H1 (cell line): ENCODE measurements around the gene ANP32D. TPM values are rescaled to one million over a fixed set of nuclear protein-coding genes. Genes with fewer than 3 reads are reported as not detected.

ENCODE experiments used
- CTCF ChIA-PET: fragments of 300-600 bp; sonication (Branson Sonifier 250); formaldehyde crosslinking; loops from one replicate; lab custom pipeline; 2021; ENCODE audit not compliant: partially characterized antibody; lab: Charles Lee
- POLR2A ChIA-PET: fragments of 300-600 bp; sonication (Branson Sonifier 250); formaldehyde crosslinking; loops from one replicate; lab custom pipeline; 2021; ENCODE audit warnings: inconsistent platforms; ENCODE audit not compliant: partially characterized antibody; lab: Charles Lee
- DNase-seq, 2 experiments: peaks; one replicate each; pipeline versions ENCODE4 v3.0.0 to v3.0.0-alpha.2; 2010 to 2022; ENCODE audit warnings: low spot score in 2 of 2, low read depth in 1 of 2, mixed read lengths in 1 of 2
- FAIRE-seq: peaks from 2 replicates; lab custom pipeline; 2011; peaks lifted over from hg19 to GRCh38; lab: Jason Lieb, UNC
- H2AFZ ChIP-seq: 2 replicates; pipeline ENCODE4 v1.8.1; 2012; ENCODE audit warnings: low read length, inconsistent platforms
- H2AK5ac ChIP-seq: 2 replicates; pipeline ENCODE4 v1.6.1; 2013; ENCODE audit warnings: low read depth, low read length
- H2BK120ac ChIP-seq: replicated peaks from 2 replicates; pipeline ENCODE3; 2013; ENCODE audit warnings: low read depth, low read length, inconsistent platforms
- H2BK12ac ChIP-seq: 2 replicates; pipeline ENCODE4 v1.6.1; 2013; ENCODE audit warnings: low read depth, low read length
- H2BK15ac ChIP-seq: 2 replicates; pipeline ENCODE4 v1.6.1; 2013; ENCODE audit warnings: low read length
- H2BK20ac ChIP-seq: 2 replicates; pipeline ENCODE4 v1.6.1; 2013; ENCODE audit warnings: low read length
- H2BK5ac ChIP-seq: 2 replicates; pipeline ENCODE4 v1.6.1; 2013; ENCODE audit warnings: low read depth, low read length
- H3K14ac ChIP-seq: 2 replicates; pipeline ENCODE4 v1.6.1; 2013; ENCODE audit warnings: inconsistent platforms; ENCODE audit not compliant: insufficient read length
- H3K18ac ChIP-seq: 2 replicates; pipeline ENCODE4 v1.6.1; 2013; ENCODE audit warnings: low read length; ENCODE audit errors: extremely low read depth
- H3K23ac ChIP-seq: 2 replicates; pipeline ENCODE4 v1.6.1; 2013; ENCODE audit warnings: inconsistent platforms; ENCODE audit not compliant: insufficient read length
- H3K23me2 ChIP-seq: 2 replicates; pipeline ENCODE4 v1.6.1; 2013; ENCODE audit warnings: low read depth, low read length
- H3K27ac ChIP-seq: 2 replicates; pipeline ENCODE4 v1.6.1; 2011; ENCODE audit warnings: low read depth, low read length, inconsistent platforms
- H3K27me3 ChIP-seq, 4 experiments: replicated peaks in 1 of 4; 1 replicate in 1 of 4; 2 replicates in 3 of 4; pipeline versions ENCODE4 v1.6.1 to v1.8.1; 2011 to 2013; ENCODE audit warnings: low read length in 3 of 4, mild to moderate bottlenecking in 3 of 4, inconsistent platforms in 2 of 4, mixed read lengths in 2 of 4, moderate library complexity in 1 of 4; ENCODE audit not compliant: control insufficient read depth in 3 of 4, insufficient read depth in 3 of 4; ENCODE audit errors: extremely low read depth in 1 of 4
- H3K36me3 ChIP-seq, 4 experiments: 2 replicates each; pipeline versions ENCODE4 v1.6.1 to v1.8.1; 2011 to 2013; ENCODE audit warnings: mild to moderate bottlenecking in 4 of 4, low read length in 3 of 4, moderate library complexity in 2 of 4, control low read depth in 1 of 4, inconsistent platforms in 1 of 4; ENCODE audit not compliant: insufficient read depth in 4 of 4, control insufficient read depth in 2 of 4
- H3K4ac ChIP-seq: replicated peaks from 2 replicates; pipeline ENCODE3; 2013; ENCODE audit warnings: low read length, low read depth, mixed read lengths, inconsistent platforms; ENCODE audit not compliant: insufficient read length
- H3K4me1 ChIP-seq, 4 experiments: replicated peaks in 1 of 4; 1 replicate in 1 of 4; 2 replicates in 3 of 4; pipeline versions ENCODE4 v1.6.1 to v1.8.1; 2011 to 2013; ENCODE audit warnings: low read length in 3 of 4, inconsistent platforms in 2 of 4, mixed read lengths in 1 of 4; ENCODE audit not compliant: insufficient read depth in 4 of 4, control insufficient read depth in 3 of 4
- H3K4me2 ChIP-seq, 2 experiments: 2 replicates each; pipeline versions ENCODE4 v1.6.1 to v1.8.1; 2011 to 2013; ENCODE audit warnings: low read depth in 2 of 2, low read length in 2 of 2, control low read depth in 1 of 2, inconsistent platforms in 1 of 2, mild to moderate bottlenecking in 1 of 2; ENCODE audit not compliant: insufficient read depth in 1 of 2
- H3K4me3 ChIP-seq, 4 experiments: fragments of 200-600, 300-600 bp in 1 of 4; sonication (generic), shearing (Covaris generic), sonication (Bioruptor Twin) in 1 of 4; 2 replicates each; pipeline versions ENCODE4 v1.5.1 to v1.8.1; 2011 to 2016; ENCODE audit warnings: low read length in 4 of 4, low read depth in 3 of 4, control low read depth in 2 of 4, inconsistent platforms in 2 of 4, mild to moderate bottlenecking in 2 of 4, mixed read lengths in 1 of 4, moderate library complexity in 1 of 4; ENCODE audit not compliant: insufficient read depth in 2 of 4; ENCODE audit errors: extremely low read depth in 1 of 4
- H3K56ac ChIP-seq: replicated peaks from 2 replicates; pipeline ENCODE3; 2013; ENCODE audit warnings: low read depth, mild to moderate bottlenecking, mixed read lengths, low read length, inconsistent platforms; ENCODE audit not compliant: insufficient read length
- H3K79me1 ChIP-seq: 2 replicates; pipeline ENCODE4 v1.6.1; 2013; ENCODE audit warnings: low read depth, low read length, control low read depth
- H3K79me2 ChIP-seq, 2 experiments: 2 replicates each; pipeline versions ENCODE4 v1.6.1 to v1.8.1; 2012 to 2013; ENCODE audit warnings: low read length in 2 of 2, mild to moderate bottlenecking in 2 of 2, inconsistent platforms in 1 of 2; ENCODE audit not compliant: insufficient read depth in 2 of 2, control insufficient read depth in 1 of 2
- H3K9ac ChIP-seq, 4 experiments: replicated peaks in 1 of 4; 1 replicate in 1 of 4; 2 replicates in 3 of 4; pipeline versions ENCODE4 v1.6.1 to v1.8.1; 2011 to 2013; ENCODE audit warnings: low read depth in 3 of 4, low read length in 3 of 4, control low read depth in 2 of 4, mild to moderate bottlenecking in 2 of 4, moderate library complexity in 2 of 4, inconsistent platforms in 1 of 4; ENCODE audit errors: extremely low read depth in 1 of 4
- H3K9me3 ChIP-seq, 2 experiments: 2 replicates each; pipeline versions ENCODE4 v1.6.1 to v1.8.1; 2012 to 2013; ENCODE audit warnings: mild to moderate bottlenecking in 2 of 2, moderate library complexity in 2 of 2, control low read depth in 1 of 2, inconsistent platforms in 1 of 2, low read depth in 1 of 2, low read length in 1 of 2, mixed read lengths in 1 of 2; ENCODE audit not compliant: insufficient read depth in 2 of 2
- H4K20me1 ChIP-seq, 2 experiments: replicated peaks in 1 of 2; 2 replicates each; pipeline versions ENCODE3 to v1.8.1; 2011 to 2013; ENCODE audit warnings: inconsistent platforms in 2 of 2, low read length in 2 of 2, mild to moderate bottlenecking in 1 of 2; ENCODE audit not compliant: insufficient read depth in 2 of 2, control insufficient read depth in 1 of 2
- H4K5ac ChIP-seq: 2 replicates; pipeline ENCODE4 v1.6.1; 2013; ENCODE audit warnings: low read length, low read depth, mixed read lengths, inconsistent platforms; ENCODE audit not compliant: insufficient read length
- H4K8ac ChIP-seq: 2 replicates; pipeline ENCODE4 v1.8.0; 2013; ENCODE audit warnings: mild to moderate bottlenecking, moderate library complexity, low read length, inconsistent platforms; ENCODE audit not compliant: insufficient read depth; ENCODE audit errors: extremely low read depth
- H4K91ac ChIP-seq: replicated peaks from 2 replicates; pipeline ENCODE3; 2013; ENCODE audit warnings: low read length, mixed read lengths, inconsistent platforms; ENCODE audit not compliant: insufficient read length
- CREB1 ChIP-seq: IDR thresholded peaks from 2 replicates; pipeline ENCODE4 v1.6.1; 2012; ENCODE audit warnings: inconsistent platforms
- MAFK ChIP-seq: IDR thresholded peaks from 2 replicates; pipeline ENCODE4 v1.6.1; 2012; ENCODE audit warnings: low read depth, mild to moderate bottlenecking, improper control_type of control experiment, low read length
- WGBS, 2 experiments: shearing (Covaris generic) in 1 of 2; methylation state at CpG; one replicate each; pipeline versions ENCODE4 v1.1.6 to v1.1.7; 2013 to 2015; ENCODE audit warnings: low lambda C conversion rate in 2 of 2, mixed read lengths in 2 of 2, inconsistent platforms in 1 of 2, low coverage in 1 of 2, missing lambda C conversion rate in 1 of 2; ENCODE audit not compliant: insufficient replicate concordance in 2 of 2, insufficient coverage in 1 of 2, insufficient read length in 1 of 2; ENCODE audit errors: extremely low coverage in 1 of 2, missing lambda C conversion rate in 1 of 2; 5-methylcytosine and 5-hydroxymethylcytosine counted together
- polyA plus RNA-seq, 7 experiments: library from polyadenylated mRNA; depleted of rRNA in 3 of 7; stranded (reverse) in 5 of 7; unstranded in 2 of 7; fragments of >200 nt in 5 of 7; fragments of 200-250 nt in 2 of 7; gene quantifications; 1 replicate in 5 of 7; 2 replicates in 1 of 7; 4 replicates in 1 of 7; pipeline versions ENCODE4 v1.2.1 to v1.2.3, GENCODE V29; 2011 to 2013; ENCODE audit warnings: missing spikeins in 2 of 7, mixed read lengths in 2 of 7
- total RNA-seq: library from RNA; stranded (reverse); fragmentation: NEBNext Ultra II Directional; extraction: Animal tissue kit (Norgen Biotek cat#: 25700); gene quantifications from 2 replicates; pipeline ENCODE4 v1.2.1, GENCODE V29; 2021

ANP32D gene
- total and polyA plus RNA-seq, 2 of the 8 experiments (the other 6 are each of a cell fraction or from before 2014, with no cell fraction given): not detected

GRCh38 chr12:48512855-48513254 is 40.5 kb downstream of the ANP32D start:
- no peak for DNase-seq
- no peak for FAIRE-seq

More at GRCh38 chr12:48512855-48513254, 40.5 kb downstream of the ANP32D start:
- Histone ChIP-seq H3K4me1 (no peaks in the 10 kb centered on the region), H3K79me1 (no peaks in the 10 kb centered on the region), H3K9me3 (peaks cover 14 to 22% of the 10 kb centered on the region in 2 experiments), H4K20me1 (no peaks in the 10 kb centered on the region), H4K91ac (no peak overlapping the region), H3K79me2 (no peaks in the 10 kb centered on the region), H3K14ac (no peak overlapping the region), H3K23ac (no peak overlapping the region), H3K4me2 (no peak overlapping the region), H3K9ac (no peak overlapping the region), H3K4ac (no peak overlapping the region), H3K18ac (no peak overlapping the region), H4K8ac (no peak overlapping the region), H3K36me3 (no peaks in the 10 kb centered on the region), H2BK15ac (no peak overlapping the region), H3K27ac (no peak overlapping the region), H3K27me3 (no peaks in the 10 kb centered on the region), H3K4me3 (no peak overlapping the region), H2BK20ac (no peak overlapping the region), H4K5ac (no peak overlapping the region), H2BK120ac (no peak overlapping the region), H2BK5ac (no peak overlapping the region), H2AK5ac (no peak overlapping the region), H2BK12ac (no peak overlapping the region), H3K56ac (no peak overlapping the region), H2AFZ (no peak overlapping the region), H3K23me2 (no peaks in the 10 kb centered on the region)
- ChIA-PET POLR2A (no interaction called here), CTCF (no interaction called here)
- no peak for TF ChIP-seq CREB1
- TF ChIP-seq MAFK: no peak
- WGBS, 2 experiments: 36% methylated on average over 2 of the region's 2 CpGs; no CpG with 5 or more reads in 1 of the 2 experiments
